SKM-1 (cell line): ENCODE data around the gene STAT4.

Source experiments
- DNase-seq: peaks from one replicate; lab custom pipeline; 2025; ENCODE audit not compliant: unreplicated experiment; lab: John Stamatoyannopoulos, UW

STAT4 gene

GRCh38 chr2:191018048-191018447 is 132.7 kb downstream of the STAT4 start:
- DNase-seq = no peak

DNA sequence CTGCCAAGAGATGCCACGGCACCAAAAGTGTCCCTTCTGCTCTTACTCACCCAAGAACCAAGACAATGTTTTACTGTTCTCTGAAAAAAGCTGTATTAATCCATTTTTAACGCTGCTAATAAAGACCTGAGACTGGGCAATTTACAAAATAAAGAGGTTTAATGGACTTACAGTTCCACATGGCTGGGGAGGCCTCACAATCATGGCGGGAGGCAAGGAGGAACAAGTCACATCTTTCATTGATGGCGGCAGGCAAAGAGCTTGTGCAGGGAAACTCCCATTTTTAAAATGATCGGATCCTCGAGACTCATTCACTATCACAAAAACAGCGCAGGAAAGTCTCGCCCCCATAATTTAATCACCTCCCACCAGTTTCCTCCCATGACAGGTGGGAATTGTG is 135.0 kb downstream of the STAT4 start:
- DNase-seq = no peak

- DNase-seq = no peak
These were observed 135.6 kb downstream of the STAT4 start for GRCh38 chr2:191015239-191015638.

DNA sequence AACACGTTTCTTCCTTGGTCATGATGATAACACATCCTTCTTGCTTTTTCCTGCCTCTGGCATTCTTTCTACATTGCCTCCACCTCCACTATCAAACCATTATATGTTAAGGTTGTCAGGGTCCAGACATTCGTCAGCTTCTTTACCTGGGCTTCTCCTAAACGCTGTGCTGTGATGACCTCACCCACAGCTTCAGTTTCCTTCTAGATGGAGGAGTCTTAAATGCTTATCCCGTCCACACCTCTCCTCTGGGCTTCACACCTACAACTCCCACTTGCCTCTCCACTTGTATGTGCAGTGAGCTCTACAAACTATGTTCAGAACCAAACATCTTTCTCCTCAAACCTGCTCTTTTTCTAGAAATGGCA is 136.2 kb downstream of the STAT4 start:
- no peak for DNase-seq

GRCh38 chr2:191013932-191014652 is 136.7 kb downstream of the STAT4 start, which contains the start of gene STAT1:
Gene STAT1, minus strand, starts transcription at chr2:191014171. Its CDS starts 4,168 bp downstream, at chr2:191010003.
- DNase-seq = peak; percentile 77

DNA sequence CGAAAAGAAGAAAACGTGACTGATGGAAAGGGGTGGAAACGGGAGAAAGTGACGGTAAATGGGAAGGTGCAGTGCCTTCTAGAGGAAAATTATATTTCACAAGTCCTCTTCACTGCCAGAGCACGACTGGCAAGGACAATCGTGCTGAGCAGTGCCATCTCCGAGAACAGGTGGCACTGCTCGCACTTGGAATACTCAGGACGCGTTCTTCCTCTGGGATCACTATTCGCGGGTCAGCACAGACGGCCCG is 137.2 kb downstream of the STAT4 start:
- DNase-seq = no peak

GRCh38 chr2:191012845-191013681 is 137.7 kb downstream of the STAT4 start:
- no peak for DNase-seq

DNA sequence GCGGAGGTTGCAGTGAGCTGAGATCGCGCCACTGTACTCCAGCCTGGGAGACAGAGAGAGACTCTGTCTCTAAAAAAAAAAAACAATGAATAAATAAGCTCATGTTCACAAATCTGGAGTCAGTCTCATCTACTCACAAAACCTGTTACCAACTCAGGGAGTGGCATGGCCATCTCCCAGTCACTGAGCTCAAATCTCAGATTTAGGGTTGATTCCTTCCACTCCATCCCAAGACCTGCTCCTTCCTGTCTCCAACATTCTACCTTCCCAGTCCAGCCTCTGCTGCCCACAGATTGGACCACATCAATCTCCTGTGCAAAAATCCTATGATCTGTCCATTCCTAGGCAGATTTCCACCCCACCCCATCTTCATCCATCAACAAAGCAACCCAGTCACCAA is 138.4 kb downstream of the STAT4 start:
- no peak for DNase-seq

- DNase-seq = no peak
These were observed 139.6 kb downstream of the STAT4 start for GRCh38 chr2:191010887-191011885.

DNA sequence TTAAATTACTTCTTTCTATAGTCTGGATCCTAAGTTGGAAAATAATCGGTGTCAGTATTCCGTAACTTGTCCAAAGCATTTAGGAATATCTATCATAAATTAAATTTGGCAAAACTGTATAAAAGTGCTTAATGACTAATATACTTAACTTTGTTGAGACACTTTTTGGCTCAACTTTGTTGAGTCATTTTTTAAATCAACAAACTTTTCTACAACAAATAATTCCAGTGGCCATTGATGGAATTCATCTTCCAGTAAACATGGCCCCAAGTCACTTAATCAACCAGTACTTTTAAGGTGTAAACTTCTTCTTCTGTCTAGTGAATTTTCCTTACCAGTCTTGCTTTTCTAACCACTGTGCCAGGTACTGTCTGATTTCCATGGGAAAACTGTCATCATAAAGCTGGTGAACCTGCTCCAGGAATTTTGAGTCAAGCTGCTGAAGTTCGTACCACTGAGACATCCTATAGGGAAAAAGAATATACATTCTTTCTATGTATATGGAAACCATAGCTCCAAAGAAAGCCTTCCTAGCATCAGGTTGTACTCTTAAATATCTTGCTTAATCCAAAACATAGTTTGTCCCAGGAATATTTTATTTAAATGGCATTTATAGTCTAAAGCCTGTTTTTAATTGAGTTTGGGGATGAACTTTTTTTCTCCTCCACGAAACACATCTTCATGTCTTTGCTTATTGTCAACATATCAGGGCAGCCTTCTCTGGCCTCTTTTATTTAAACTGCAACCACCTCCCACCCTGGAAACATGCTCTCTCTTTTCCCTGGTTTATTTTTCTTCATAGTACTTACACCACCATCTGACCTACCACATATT is 141.0 kb downstream of the STAT4 start:
- no peak for DNase-seq

DNA sequence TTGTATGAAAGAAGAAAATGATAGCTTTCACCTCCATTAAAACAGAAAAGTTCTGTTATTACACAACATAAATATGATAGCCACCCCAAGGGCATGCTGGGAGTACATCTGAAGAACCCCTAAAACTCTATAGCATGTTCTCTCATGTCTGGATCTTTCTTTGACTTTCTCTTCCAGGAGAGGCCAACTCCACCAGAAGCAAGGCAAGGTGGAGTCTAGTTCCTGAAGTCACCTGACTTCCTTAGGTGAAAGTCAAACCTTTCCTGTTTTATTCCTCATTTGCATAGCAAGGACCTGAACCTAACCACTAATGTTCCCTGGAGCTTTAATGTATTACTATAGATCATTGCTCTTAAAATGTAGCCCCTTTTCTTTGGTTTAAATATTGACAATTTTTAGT is 142.5 kb downstream of the STAT4 start:
- DNase-seq = no peak

DNA sequence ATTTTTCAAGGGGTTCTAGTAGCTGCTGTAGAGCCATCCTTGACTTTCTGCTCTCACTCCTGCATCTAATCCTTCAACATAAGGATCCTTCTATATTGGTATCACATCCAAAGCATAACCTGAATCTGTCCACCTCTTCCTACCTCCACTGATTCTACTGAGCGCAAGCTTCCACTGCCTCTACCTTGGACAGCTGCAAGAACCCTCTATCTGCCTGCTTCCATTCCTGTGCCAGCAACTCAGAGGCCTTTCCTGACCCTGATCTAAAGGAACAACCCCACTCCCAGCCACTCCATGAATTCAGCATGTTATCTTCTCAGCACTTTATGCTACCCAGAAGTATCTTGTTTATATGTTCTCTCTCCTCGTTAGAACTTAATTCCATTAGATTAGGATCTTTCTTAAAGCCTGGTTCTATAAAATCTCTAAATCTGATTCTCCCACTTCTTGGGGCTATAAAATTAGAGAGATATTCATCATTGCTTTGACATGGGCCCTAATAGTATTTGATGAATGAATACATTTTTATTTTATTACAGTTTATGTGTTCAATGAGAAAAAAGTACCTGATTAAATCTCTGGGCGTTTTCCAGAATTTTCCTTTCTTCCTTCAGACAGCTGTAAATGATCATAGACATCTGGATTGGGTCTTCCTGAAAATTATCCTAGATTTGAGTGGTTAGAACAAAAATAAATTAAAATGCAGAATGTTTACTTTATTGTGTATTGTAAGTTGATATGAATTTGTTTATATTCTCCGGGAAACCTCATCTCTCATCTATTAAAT is 143.6 kb downstream of the STAT4 start:
- no peak for DNase-seq

GRCh38 chr2:191006297-191006696 is 144.5 kb downstream of the STAT4 start:
- DNase-seq = no peak

DNA sequence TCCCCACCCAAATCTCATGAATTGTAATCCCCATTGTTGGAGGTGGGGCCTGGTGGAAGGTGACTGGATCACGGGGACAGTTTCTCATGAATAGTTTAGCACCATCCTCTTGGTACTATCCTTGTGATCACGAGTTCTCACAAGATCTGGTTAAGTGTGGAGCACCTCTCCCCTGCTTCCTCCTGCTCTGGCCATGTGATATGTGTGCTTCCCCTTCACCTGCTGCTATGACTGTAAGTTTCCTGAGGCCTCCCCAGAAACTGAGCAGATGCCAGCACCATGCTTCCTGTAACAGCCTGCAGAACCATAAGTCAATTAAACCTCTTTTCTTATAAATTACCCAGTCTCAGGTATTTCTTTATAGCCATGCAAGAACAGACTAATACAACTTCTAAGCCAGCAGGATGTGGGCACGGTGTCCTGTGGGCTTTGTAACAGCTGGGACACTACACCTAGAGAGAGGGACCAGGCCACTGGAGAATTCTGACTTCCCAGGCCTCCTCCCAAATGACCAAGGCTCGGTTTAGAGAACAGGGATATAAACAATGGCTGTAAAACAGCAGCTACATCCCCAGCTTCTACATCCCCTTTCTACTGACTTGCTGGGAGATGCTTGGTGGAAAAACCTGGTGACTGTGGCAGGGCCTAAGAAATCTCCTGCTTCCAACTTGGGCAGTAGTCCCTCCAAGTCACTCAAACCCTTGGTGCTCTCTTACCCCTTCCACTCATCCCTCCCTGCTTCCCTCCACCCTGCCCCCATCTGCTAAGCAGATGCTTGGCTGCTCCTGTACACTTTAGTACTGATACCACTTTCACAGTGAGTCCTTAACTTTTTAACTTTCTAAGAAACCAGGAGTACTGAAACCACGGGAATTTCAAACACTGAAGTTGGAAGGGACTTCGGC is 147.1 kb downstream of the STAT4 start:
- DNase-seq = no peak

DNA sequence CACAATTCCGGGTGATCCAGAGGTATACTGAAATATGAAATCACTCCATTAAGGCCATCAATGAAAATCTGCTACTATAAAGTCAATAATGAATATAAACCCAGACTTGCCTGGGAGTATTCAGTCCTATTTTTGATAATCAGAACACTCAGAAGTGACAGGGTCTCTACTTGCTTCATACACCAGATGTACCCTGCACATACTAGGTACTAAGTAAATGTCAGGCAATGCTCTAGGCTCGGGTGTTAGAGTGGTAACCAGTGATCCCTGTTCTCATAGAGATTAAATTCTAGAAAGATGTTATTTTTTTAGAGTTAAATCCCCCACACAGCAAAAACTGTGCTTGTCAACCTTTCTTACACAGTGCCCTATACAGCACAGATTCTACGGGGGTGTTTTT is 149.2 kb downstream of the STAT4 start:
- no peak for DNase-seq

DNA sequence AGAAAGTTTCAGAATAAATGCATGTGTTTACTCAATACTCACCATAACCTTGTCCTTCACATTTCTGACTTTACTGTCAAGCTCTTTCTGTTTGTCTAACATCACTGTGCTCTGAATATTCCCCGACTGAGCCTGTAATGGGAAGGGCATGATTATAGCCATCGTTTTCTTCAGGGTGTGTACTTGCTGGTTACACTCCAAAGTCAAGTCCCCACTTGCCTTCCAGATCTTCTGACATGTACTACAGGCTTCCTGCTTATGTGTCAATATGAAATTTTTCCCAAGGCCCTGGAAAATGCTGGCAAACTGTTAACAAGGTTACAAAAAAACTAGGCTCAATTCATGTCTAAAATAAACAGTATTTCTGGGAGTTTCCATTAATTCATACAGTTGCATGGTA is 149.8 kb downstream of the STAT4 start:
- no peak for DNase-seq

- no peak for DNase-seq
These were observed 150.7 kb downstream of the STAT4 start for GRCh38 chr2:190999949-191000665.

DNA sequence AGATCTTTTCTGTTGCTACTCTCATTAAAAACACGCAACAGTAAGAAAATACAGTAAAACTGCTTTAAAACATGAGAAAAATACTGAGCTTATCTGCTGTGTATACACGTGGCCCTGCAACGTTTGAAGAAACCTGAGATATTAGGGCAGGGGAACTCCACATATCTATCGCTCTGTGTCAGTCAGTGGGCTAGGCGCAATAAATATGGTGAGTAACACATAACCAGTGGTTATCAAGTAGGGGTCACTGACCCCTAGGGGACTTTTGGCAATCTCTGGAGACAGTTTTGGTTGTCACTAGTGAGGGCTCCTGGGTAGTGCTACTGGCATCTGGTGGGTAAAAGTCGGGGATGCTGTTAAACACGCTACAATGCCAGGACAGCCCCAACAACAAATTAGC is 151.7 kb downstream of the STAT4 start:
- no peak for DNase-seq
